Posterior vena cava (tissue), 2 donors: ENCODE data around the gene CBS. TPM values are rescaled to one million over a fixed set of nuclear protein-coding genes. Genes with fewer than 3 reads are reported as not detected.
A peak's percentile ranks its signal among the peaks of the same experiment; 100 is the strongest.
"Not testable (repeated sequence)": the region's sequence is repeated elsewhere in the genome, so short reads cannot be mapped to it uniquely, and the experiment has no call there.

Experiments used
- DNase-seq: peaks from one replicate; pipeline ENCODE4 v3.0.0-alpha.2; 2020; ENCODE audit warnings: low spot score
- intact Hi-C, 2 donors: fragments of 100-400 bp; cut with DNase I; formaldehyde crosslinking; loops; one replicate each; pipeline versions ENCODE4 v1.14.1 to v1.14.2; 2022 to 2023
- total RNA-seq, 2 donors: library from RNA; stranded (reverse); fragmentation: NEBNext Ultra II Directional; extraction: Animal tissue kit (Norgen Biotek cat#: 25700); gene quantifications; one replicate each; pipeline ENCODE4 v1.2.1, GENCODE V29; 2021
- donor health status: DM: yes; HTN: yes; CAD: no.
- donor health status: DM: yes; HTN: yes; CAD: no.

Gene CBS
- total RNA-seq, 2 donors from 2014 or later: 2.7 to 8.7 TPM

- peak; percentile 12 for DNase-seq
- intact Hi-C loops: no loop called here
Measured at GRCh38 chr21:43034826-43035225, 40.8 kb downstream of the CBS start.

- DNase-seq: no peak
- intact Hi-C loops: no loop called here
Measured at GRCh38 chr21:43034101-43034500, 41.5 kb downstream of the CBS start.

- DNase-seq: no peak
- intact Hi-C loops: no loop called here
Measured at GRCh38 chr21:43031121-43031619, 44.5 kb downstream of the CBS start.

- intact Hi-C loops: no loop called here
- no peak for DNase-seq
Measured at GRCh38 chr21:43029785-43030184, 45.9 kb downstream of the CBS start.

GRCh38 chr21:43027846-43028731 lies 47.5 kb downstream of the CBS start:
- intact Hi-C loops: no loop called here

GRCh38 chr21:43025636-43026180 lies 49.9 kb downstream of the CBS start:
- peak; percentile 11 for DNase-seq
- intact Hi-C loops: no loop called here

More at GRCh38 chr21:43027846-43028731, 47.5 kb downstream of the CBS start:
- no peak for DNase-seq

GRCh38 chr21:43024439-43025136 lies 51.0 kb downstream of the CBS start:
- intact Hi-C loops: no loop called here
- peak; percentile 30 for DNase-seq

GRCh38 chr21:43023175-43023574 lies 52.5 kb downstream of the CBS start:
- no peak for DNase-seq
- intact Hi-C loops: no loop called here

GRCh38 chr21:43021756-43022600 lies 53.7 kb downstream of the CBS start:
- intact Hi-C loops: no loop called here
- peak; percentile 73 for DNase-seq

- DNase-seq: peak; percentile 49
- intact Hi-C loops: no loop called here
Measured at GRCh38 chr21:43021191-43021590, 54.4 kb downstream of the CBS start.

- intact Hi-C loops: no loop called here
- peak; percentile 37 for DNase-seq
Measured at GRCh38 chr21:43020771-43021170, 54.9 kb downstream of the CBS start.

GRCh38 chr21:43020177-43020576 lies 55.5 kb downstream of the CBS start:
- DNase-seq: peak; percentile 38
- intact Hi-C loops: no loop called here

- DNase-seq: peak; percentile 46
- intact Hi-C loops: no loop called here
Measured at GRCh38 chr21:43018519-43018918, 57.1 kb downstream of the CBS start.

GRCh38 chr21:43016728-43017127 lies 58.9 kb downstream of the CBS start:
- peak; percentile 60 for DNase-seq
- intact Hi-C loops: no loop called here

GRCh38 chr21:43015906-43016540 lies 59.6 kb downstream of the CBS start:
- peak; percentile 60 for DNase-seq
- intact Hi-C loops: no loop called here

GRCh38 chr21:43012596-43012995 lies 63.0 kb downstream of the CBS start:
- intact Hi-C loops: no loop called here

GRCh38 chr21:43006874-43007208 lies 68.8 kb downstream of the CBS start:
- no peak for DNase-seq
- intact Hi-C loops: no loop called here

More at GRCh38 chr21:43012596-43012995, 63.0 kb downstream of the CBS start:
- DNase-seq: peak; percentile 70

GRCh38 chr21:43006051-43006873 lies 69.4 kb downstream of the CBS start:
- DNase-seq, intact Hi-C loops: not testable (repeated sequence)
